ENCODE data around the gene PARN. TPM values are rescaled to one million over a fixed set of nuclear protein-coding genes. Genes with fewer than 3 reads are reported as not detected.

The PARN gene
- total and polyA plus RNA-seq, 7 donors: 14.4 to 75.3 (median 33.6) TPM

DNA sequence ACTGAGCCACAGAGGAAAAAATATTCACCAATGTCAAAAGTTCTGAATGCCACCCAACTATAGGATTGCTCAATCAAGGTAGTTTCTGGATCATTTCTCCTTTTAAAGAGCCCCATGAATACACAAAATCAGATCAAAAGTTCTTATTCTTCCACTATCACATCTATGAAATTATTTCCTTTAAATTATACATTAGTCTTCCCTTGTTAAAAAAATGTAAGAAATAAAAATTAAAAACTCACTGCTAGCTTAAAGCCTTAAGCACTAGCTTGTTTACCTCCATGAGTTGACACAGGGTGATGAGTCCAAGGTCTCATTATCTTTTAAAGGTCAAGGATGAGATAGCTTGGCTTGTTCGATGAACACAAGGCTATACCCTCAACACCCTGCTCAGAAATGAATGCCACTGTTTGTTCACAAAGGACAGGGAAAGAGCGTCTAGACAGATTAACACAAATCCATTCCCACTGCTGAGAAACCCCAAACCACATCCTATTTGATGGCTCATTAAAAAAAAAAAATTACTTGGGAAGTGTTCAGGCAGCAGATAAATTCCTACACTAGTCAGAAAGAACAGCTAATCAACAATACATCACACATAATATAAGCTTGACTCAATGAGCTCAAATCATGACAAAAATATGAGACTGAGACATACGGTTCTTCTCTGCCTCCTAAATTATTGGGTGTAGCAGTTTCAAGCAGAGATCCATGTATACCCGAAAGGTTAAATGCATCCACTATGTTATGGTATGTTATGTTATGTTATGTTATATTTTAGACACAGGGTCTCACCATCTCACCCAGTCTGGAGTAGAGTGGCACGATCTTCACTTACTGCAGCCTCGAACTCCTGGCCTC is 118.9 kb downstream of the PARN start:
- H3K27ac ChIP-seq: no peak overlapping the region

DNA sequence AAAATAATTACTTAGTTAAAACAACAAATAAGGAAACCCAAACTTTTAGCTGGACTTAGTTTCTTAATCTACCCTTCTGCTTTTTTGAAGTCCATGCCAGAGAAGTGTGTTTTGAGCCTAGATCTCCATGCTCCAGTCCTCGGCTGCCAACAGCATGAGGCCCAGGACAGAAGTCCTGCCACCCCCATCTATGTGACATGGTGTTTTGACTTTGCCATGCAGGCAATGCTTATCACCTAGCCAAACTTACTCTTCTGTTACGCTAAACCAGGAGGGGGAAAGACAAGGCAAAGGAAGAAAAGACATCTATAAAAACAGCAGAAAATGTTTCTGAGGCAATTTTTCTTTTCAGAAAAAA is 119.5 kb downstream of the PARN start:
- no peak overlapping the region for H3K4me3 ChIP-seq
- TF ChIP-seq POLR2A (IDR thresholded peaks at IDR 0.05) (no peak), POLR2AphosphoS5 (IDR thresholded peaks at IDR 0.05) (no peak), EP300 (IDR thresholded peaks at IDR 0.05) (no peak)
- TF ChIP-seq, protein P1, sequence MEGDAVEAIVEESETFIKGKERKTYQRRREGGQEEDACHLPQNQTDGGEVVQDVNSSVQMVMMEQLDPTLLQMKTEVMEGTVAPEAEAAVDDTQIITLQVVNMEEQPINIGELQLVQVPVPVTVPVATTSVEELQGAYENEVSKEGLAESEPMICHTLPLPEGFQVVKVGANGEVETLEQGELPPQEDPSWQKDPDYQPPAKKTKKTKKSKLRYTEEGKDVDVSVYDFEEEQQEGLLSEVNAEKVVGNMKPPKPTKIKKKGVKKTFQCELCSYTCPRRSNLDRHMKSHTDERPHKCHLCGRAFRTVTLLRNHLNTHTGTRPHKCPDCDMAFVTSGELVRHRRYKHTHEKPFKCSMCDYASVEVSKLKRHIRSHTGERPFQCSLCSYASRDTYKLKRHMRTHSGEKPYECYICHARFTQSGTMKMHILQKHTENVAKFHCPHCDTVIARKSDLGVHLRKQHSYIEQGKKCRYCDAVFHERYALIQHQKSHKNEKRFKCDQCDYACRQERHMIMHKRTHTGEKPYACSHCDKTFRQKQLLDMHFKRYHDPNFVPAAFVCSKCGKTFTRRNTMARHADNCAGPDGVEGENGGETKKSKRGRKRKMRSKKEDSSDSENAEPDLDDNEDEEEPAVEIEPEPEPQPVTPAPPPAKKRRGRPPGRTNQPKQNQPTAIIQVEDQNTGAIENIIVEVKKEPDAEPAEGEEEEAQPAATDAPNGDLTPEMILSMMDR (IDR thresholded peaks at IDR 0.05): no peak
- H3K36me3 ChIP-seq: no peaks in the 10 kb centered on the region
- H3K4me1 ChIP-seq: peaks cover 0 to 7% (median 4%) of the 10 kb centered on the region in 4 donors
- intact Hi-C loops (cut with DNase I): no loop called here
- H3K9me3 ChIP-seq: no peaks in the 10 kb centered on the region
- H3K27ac ChIP-seq: no peak overlapping the region
- no peak for DNase-seq
- H3K27me3 ChIP-seq: no peaks in the 10 kb centered on the region
- 95 to 98% methylated on average over 2 of the region's 2 CpGs for WGBS, 2 donors

More for the DNA sequence above, 118.9 kb downstream of the PARN start:
- intact Hi-C loops (cut with DNase I): no loop called here
- Histone ChIP-seq H3K27me3 (no peaks in the 10 kb centered on the region), H3K9me3 (no peaks in the 10 kb centered on the region), H3K36me3 (no peaks in the 10 kb centered on the region), H3K4me3 (no peak overlapping the region), H3K4me1 (peaks cover 0 to 7% (median 4%) of the 10 kb centered on the region in 4 donors)
- WGBS, 2 donors: 88 to 89% methylated on average over 6 of the region's 6 CpGs
- TF ChIP-seq POLR2A (IDR thresholded peaks at IDR 0.05) (no peak), POLR2AphosphoS5 (IDR thresholded peaks at IDR 0.05) (no peak), EP300 (IDR thresholded peaks at IDR 0.05) (no peak)
- TF ChIP-seq, protein P1 (IDR thresholded peaks at IDR 0.05): no peak
- DNase-seq: no peak

DNA sequence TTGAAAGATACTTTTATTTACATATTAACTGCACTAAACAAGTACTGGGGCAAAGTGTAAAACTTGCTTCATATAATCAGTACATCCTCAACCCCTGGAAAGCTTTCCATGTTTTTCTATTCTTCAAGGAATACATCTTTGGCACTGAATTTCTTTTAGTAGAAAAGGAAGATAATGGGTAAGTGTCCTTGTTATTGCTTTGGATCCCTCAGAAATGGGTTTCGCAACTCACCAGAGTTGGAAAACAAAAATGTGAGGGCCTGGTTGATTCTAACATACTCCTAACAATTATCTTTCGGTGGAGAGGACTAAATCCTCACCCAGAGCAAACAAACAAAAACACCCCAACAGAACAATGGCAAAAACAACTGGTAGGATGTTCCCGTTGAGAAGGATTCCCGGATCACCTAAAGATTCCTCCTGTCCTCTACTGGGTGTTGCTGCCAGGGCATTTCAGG is 120.4 kb downstream of the PARN start:
- H3K36me3 ChIP-seq: no peaks in the 10 kb centered on the region
- H3K4me1 ChIP-seq: peaks cover 0 to 7% (median 4%) of the 10 kb centered on the region in 4 donors
- no peaks in the 10 kb centered on the region for H3K27me3 ChIP-seq
- intact Hi-C loops (cut with DNase I): loop anchor here (10.0 kb wide), 1 partner anchor 415 kb away; no protein-coding TSS in a partner anchor
- TF ChIP-seq EP300 (IDR thresholded peaks at IDR 0.05): no peak
- TF ChIP-seq POLR2A (IDR thresholded peaks at IDR 0.05): no peak
- TF ChIP-seq POLR2AphosphoS5 (IDR thresholded peaks at IDR 0.05): no peak
- TF ChIP-seq, protein P1 (IDR thresholded peaks at IDR 0.05): no peak
- no peaks in the 10 kb centered on the region for H3K9me3 ChIP-seq
- 91 to 92% methylated on average over 4 of the region's 4 CpGs for WGBS, 2 donors
- H3K4me3 ChIP-seq: no peak overlapping the region
- no peak for DNase-seq
- H3K27ac ChIP-seq: no peak overlapping the region

DNA sequence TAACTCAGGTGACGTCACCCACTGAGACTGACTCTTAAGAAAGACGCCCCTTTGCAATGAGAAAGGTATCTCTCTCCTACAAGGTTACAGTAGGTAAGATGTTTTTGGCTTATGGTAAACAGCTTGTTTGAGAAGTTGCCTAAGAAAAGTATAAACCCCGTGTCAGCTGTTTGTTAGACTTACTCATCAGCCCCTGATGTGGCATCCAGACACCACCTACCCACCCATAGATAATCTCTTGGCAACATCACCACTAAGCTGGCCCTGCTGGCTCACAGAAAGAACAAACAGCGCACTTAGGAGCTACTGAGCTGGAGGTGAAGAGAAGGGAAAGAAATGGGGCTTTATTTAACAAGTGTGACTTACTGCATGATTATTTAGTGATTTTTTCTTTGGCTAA is 121.0 kb downstream of the PARN start:
- 86 to 93% methylated on average over 4 of the region's 4 CpGs for WGBS, 2 donors
- Histone ChIP-seq H3K4me1 (peaks cover 0 to 7% (median 4%) of the 10 kb centered on the region in 4 donors), H3K27ac (no peak overlapping the region), H3K4me3 (no peak overlapping the region), H3K36me3 (no peaks in the 10 kb centered on the region), H3K27me3 (no peaks in the 10 kb centered on the region), H3K9me3 (no peaks in the 10 kb centered on the region)
- no peak for DNase-seq
- TF ChIP-seq EP300 (IDR thresholded peaks at IDR 0.05) (no peak), POLR2A (IDR thresholded peaks at IDR 0.05) (no peak)
- intact Hi-C loops (cut with DNase I): loop anchor here (10.0 kb wide), 1 partner anchor 414 kb away; no protein-coding TSS in a partner anchor

DNA sequence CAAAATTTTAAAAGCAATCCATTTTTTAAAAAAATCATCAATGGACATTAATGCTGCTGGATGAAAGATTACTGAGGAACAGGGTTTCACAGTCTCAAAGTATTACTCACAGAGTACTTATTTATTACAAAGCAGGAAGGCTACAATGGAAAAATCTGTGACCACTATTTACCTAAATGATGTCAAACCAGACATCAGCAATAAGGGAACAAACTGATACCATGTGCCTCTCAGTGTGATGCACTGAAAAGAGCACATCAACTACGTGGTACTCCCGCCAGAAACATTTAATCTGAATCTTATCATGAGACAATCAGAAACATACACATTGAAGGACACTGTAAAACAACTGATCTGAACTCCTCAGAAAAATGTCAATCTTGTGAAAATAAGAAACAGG is 124.2 kb downstream of the PARN start:
- Histone ChIP-seq H3K4me1 (peaks cover 0 to 27% (median 18%) of the 10 kb centered on the region in 4 donors), H3K4me3 (no peak overlapping the region), H3K36me3 (no peaks in the 10 kb centered on the region), H3K27ac (no peak overlapping the region), H3K27me3 (no peaks in the 10 kb centered on the region), H3K9me3 (no peaks in the 10 kb centered on the region)
- no peak for TF ChIP-seq POLR2A (IDR thresholded peaks at IDR 0.05)
- TF ChIP-seq EP300 (IDR thresholded peaks at IDR 0.05): no peak
- no peak for TF ChIP-seq POLR2AphosphoS5 (IDR thresholded peaks at IDR 0.05)
- 80 to 81% methylated on average over 2 of the region's 2 CpGs for WGBS, 2 donors
- intact Hi-C loops (cut with DNase I): loop anchor here (10.0 kb wide), 1 partner anchor 411 kb away; no protein-coding TSS in a partner anchor
- DNase-seq: no peak

All from sigmoid colon (tissue), 7 donors.